HUES48 (cell line): Measurements from ENCODE around the gene PAWR.

Experiments
- H3K27ac ChIP-seq: one replicate; pipeline ENCODE4 v1.7.0; 2013; ENCODE audit warnings: low read depth, low read length, inconsistent platforms
- H3K27me3 ChIP-seq: 2 replicates; pipeline ENCODE4 v1.6.1; 2013; ENCODE audit warnings: mild to moderate bottlenecking, low read length; ENCODE audit not compliant: control insufficient read depth, insufficient read depth
- H3K36me3 ChIP-seq: 2 replicates; pipeline ENCODE4 v1.6.1; 2013; ENCODE audit warnings: low read length; ENCODE audit not compliant: control insufficient read depth, insufficient read depth
- H3K4me1 ChIP-seq: 2 replicates; pipeline ENCODE4 v1.6.1; 2013; ENCODE audit warnings: mild to moderate bottlenecking, low read length; ENCODE audit not compliant: control insufficient read depth, insufficient read depth
- H3K4me3 ChIP-seq: 2 replicates; pipeline ENCODE4 v1.5.1; 2013; ENCODE audit warnings: mild to moderate bottlenecking, low read depth, low read length
- H3K9ac ChIP-seq: 2 replicates; pipeline ENCODE4 v1.6.1; 2013; ENCODE audit warnings: mild to moderate bottlenecking, low read depth, low read length, moderate library complexity
- H3K9me3 ChIP-seq: 2 replicates; pipeline ENCODE4 v1.6.1; 2013; ENCODE audit warnings: low read length; ENCODE audit not compliant: control insufficient read depth, insufficient read depth

PAWR gene

DNA sequence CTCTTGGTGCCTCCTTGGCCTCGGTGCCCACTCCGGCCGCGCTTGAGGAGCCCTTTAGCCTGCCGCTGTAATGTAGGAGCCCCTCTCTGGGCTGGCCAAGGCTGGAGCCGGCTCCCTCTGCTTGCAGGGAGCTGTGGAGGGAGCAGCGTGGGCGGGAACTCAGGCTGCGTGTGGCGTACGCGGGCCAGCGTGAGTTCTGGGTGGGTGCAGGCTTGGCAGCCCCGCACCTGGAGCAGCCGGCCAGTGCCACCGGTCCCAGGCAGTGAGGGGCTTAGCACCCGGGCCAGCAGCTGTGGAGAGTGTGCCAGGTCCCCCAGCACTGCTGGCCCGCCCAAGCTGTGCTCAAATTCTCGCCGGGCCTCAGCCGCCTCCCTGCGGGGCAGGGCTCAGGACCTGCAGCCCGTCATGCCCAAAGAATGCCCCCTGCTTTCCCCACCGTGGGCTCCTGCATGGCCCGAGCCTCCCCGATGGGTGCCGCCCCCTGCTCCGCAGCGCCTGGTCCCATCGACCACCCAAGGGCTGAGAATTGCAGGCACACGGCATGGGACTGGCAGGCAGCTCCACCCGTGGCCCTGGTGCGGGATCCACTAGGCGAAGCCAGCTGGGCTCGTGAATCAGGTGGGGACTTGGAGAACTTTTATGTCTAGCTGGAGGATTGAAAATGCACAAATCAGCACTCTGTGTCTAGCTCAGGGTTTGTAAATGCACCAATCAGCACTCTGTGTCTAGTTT is 129.2 kb downstream of the PAWR start:
- Histone ChIP-seq H3K9ac (no peak overlapping the region), H3K27ac (no peak overlapping the region), H3K9me3 (peaks cover 56% of the 10 kb centered on the region), H3K4me3 (no peak overlapping the region), H3K27me3 (no peaks in the 10 kb centered on the region), H3K36me3 (peaks cover 55% of the 10 kb centered on the region), H3K4me1 (peaks cover 17% of the 10 kb centered on the region)

DNA sequence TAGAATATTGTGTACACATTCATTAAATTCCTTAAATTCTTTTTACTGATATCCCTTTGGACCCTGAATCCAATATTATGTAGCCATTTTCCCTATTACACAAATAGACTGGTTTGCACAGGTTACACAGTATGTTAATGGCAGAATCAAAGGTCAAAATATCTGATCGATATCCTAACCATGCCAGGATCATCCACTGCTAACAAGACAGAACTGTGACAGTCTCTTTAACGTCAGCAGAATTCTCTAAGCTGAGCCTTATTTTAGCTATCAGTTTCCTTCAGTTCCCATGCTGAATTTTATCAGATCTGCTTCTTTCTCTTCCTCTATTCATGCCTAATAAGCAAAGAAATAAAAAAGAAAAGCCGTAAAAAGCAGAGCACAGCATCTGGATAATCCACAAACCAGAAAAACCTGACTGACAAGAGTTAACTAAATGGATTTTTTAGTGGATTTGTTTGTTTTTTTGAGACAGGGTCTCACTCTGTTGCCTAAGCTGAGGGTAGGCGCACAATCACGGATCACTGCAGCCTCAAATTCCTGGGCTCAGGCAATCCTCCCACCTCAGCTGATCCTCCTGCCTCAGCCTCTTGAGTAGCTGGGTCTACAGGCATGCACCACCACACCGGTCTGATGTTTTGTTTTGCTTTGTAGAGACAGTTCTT is 130.4 kb downstream of the PAWR start:
- H3K27me3 ChIP-seq, result no peaks in the 10 kb centered on the region
- no peak overlapping the region for H3K4me3 ChIP-seq
- no peak overlapping the region for H3K9ac ChIP-seq
- H3K27ac ChIP-seq, result no peak overlapping the region
- peaks cover 17% of the 10 kb centered on the region for H3K4me1 ChIP-seq
- H3K36me3 ChIP-seq, result peaks cover 43% of the 10 kb centered on the region
- peaks cover 44% of the 10 kb centered on the region for H3K9me3 ChIP-seq

DNA sequence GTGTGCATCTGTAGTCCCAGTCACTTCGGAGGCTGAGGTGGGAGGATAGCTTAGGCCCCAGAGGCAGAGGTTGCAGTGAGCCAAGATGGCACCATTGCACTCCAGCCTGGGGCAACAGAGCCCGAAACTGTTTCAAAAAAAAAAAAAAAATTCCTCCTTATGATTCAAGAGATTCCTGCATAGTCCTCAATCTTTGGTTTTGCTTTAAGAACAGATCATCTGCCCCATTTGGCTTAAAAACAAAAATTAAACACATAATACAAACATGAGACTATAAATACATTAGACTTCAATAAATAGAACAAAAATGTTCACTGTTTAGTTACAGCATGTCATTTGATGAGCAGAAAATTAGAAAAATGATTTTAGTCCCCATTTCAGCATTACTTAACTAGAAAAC is 131.2 kb downstream of the PAWR start:
- H3K27ac ChIP-seq, result no peak overlapping the region
- H3K4me1 ChIP-seq, result peaks cover 17% of the 10 kb centered on the region
- no peaks in the 10 kb centered on the region for H3K27me3 ChIP-seq
- no peak overlapping the region for H3K9ac ChIP-seq
- peaks cover 47% of the 10 kb centered on the region for H3K9me3 ChIP-seq
- no peak overlapping the region for H3K4me3 ChIP-seq
- H3K36me3 ChIP-seq, result peaks cover 45% of the 10 kb centered on the region

DNA sequence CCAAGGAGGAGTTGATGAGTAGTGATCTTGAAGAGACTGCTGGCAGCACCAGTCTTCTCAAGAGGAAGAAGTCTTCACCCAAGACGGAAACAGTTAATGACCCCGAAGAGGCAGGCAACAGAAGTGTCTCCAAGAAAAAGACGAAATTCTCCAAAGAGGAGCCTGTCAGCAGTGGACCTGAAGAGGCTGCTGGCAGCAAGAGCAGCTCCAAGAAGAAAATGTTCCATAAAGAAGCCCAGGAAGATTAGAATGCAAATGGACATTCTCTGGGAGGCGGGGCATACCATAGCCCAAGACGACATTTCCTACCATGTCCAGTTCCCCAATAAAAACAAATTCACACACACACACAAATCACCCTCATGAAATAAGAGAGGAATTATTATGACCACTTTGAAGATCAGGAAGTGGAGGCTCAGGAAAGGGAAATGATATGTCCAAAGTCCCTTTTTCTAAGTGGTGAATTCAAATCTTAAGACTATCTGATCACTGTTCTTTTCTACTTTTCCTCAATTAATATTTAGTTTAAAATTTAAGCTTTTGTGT is 131.8 kb downstream of the PAWR start:
- Histone ChIP-seq H3K27me3 (no peaks in the 10 kb centered on the region), H3K9ac (no peak overlapping the region), H3K36me3 (peaks cover 40% of the 10 kb centered on the region), H3K4me3 (no peak overlapping the region), H3K4me1 (peaks cover 17% of the 10 kb centered on the region), H3K9me3 (peaks cover 46% of the 10 kb centered on the region), H3K27ac (no peak overlapping the region)

DNA sequence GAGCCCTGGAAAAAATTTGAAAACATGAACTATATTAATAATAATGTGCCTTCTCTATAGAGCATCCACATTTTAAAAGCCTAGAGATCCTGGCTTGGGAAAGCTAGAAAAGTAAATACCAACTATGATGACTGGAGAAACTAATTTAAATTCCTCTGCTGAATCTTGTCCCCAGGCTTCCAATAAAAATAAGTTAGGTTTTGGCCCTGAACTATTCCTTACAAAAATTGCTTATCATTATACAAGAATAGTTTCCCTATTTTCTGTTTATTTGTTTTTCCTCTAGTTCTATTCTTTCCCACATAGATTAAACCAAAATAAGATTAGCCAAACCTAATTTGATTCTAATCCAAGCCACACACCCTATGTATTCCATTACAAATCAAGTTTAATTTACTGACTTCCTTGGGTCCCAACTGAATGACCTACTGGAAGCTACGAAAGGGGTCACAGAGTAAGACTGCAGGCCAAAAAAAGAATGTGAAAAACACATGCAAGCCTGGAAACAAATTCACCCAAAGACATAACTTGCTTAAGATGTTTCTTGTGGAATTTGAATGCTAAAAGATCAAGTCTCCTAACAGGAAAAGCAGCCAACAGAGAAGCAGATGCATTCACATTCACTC is 133.0 kb downstream of the PAWR start:
- no peak overlapping the region for H3K4me3 ChIP-seq
- no peaks in the 10 kb centered on the region for H3K27me3 ChIP-seq
- H3K27ac ChIP-seq, result peak overlapping the region; percentile 81
- H3K4me1 ChIP-seq, result peaks cover 17% of the 10 kb centered on the region
- no peak overlapping the region for H3K9ac ChIP-seq
- peaks cover 41% of the 10 kb centered on the region for H3K36me3 ChIP-seq
- H3K9me3 ChIP-seq, result peaks cover 39% of the 10 kb centered on the region

DNA sequence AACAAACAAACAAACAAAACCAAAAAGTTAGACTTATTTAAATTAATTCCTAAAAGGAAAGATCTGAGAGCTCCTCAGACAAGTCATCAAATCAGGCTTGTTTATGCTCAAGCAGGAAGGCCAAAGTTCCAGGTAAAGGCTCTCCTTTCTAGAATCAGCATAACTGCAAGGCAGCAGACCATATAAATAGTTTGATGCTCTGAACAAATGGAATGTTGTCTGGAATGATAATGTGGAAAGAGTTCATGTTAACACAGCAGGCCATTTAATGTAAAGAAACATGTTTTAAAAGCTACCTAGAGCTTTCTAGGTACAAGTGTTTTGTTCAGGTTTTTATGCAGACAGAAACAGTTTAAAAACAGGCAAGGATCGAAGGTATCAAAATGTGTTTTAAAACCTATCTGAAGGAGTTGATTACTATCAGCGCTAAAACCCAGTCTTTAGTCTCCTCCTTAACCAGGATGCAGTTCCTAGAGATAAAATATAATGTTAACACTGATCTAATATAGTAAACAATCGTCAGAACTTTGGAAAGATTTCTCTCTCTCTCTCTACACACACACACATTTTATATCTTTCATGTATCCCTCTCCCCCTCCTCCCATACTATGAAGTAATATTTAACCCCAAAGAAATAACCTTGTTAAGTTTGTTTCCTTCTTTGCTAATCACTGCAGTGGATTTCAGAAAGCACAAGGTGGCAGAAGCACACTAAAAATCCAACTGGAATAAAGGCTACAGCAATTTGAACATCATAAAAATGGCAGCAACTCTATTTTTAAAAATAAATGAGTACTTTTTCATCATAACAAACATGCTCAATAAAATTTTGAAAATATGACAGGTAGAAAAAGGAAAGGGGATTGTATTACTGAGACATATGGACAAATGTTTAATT is 135.5 kb downstream of the PAWR start:
- H3K9me3 ChIP-seq, result peaks cover 15% of the 10 kb centered on the region; the same call in 1 of the 2 replicates
- no peak overlapping the region for H3K9ac ChIP-seq
- no peak overlapping the region for H3K4me3 ChIP-seq
- no peaks in the 10 kb centered on the region for H3K27me3 ChIP-seq
- peaks cover 26% of the 10 kb centered on the region for H3K4me1 ChIP-seq
- H3K36me3 ChIP-seq, result peaks cover 37% of the 10 kb centered on the region
- H3K27ac ChIP-seq, result no peak overlapping the region

DNA sequence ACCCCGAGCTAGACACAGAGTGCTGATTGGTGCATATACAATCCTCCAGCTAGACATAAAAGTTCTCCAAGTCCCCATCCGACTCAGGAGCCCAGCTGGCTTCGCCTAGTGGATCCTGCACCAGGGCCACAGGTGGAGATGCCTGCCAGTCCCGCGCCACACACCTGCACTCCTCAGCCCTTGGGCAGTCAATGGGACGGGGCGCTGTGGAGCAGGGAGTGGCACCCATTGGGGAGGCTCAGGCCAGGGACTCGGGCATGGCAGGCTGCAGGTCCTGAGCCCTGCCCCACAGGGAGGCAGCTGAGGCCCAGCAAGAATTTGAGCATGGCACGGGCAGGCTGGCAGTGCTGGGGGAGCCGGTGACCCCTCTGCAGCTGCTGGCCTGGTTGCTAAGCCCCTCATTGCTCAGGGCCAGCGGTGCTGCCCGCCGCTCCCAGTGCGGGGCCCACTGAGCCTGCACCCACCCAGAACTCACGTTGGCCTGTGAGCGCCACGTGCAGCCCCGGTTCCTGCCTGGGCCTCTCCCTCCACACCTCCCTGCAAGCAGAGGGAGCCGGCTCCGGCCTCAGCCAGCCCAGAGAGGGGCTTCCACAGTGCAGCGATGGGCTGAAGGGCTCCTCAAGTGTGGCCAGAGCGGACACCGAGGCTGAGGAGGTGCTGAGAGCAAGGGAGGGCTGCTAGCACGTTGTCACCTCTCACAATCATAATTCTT is 136.7 kb downstream of the PAWR start:
- Histone ChIP-seq H3K4me1 (peaks cover 37% of the 10 kb centered on the region), H3K36me3 (peaks cover 34% of the 10 kb centered on the region), H3K27ac (no peak overlapping the region), H3K27me3 (no peaks in the 10 kb centered on the region), H3K4me3 (no peak overlapping the region), H3K9ac (no peak overlapping the region), H3K9me3 (peaks cover 10% of the 10 kb centered on the region; the same call in 1 of the 2 replicates)

DNA sequence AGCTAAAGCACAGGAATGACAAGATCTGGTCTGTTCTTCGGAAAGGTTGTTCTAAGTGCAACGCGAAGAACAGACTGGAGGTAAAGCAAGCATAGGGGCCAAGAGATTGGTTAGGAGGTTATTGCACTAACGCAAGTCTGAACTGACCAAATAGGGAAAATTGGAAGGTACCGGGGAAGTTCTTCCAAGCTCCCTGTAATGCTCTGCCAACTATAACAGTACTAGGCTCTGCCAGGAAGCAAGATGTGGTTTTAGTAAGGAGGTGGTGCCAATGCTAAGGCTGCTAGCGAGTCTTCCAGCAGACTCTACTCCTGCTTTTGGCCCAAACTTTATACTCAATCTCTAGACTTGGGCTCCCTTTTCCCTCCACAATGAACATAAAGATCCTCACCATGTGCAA is 138.6 kb downstream of the PAWR start:
- Histone ChIP-seq H3K4me1 (peaks cover 41% of the 10 kb centered on the region), H3K9me3 (peaks cover 10% of the 10 kb centered on the region; the same call in 1 of the 2 replicates), H3K36me3 (peaks cover 35% of the 10 kb centered on the region), H3K9ac (no peak overlapping the region), H3K27me3 (no peaks in the 10 kb centered on the region), H3K27ac (no peak overlapping the region), H3K4me3 (no peak overlapping the region)

DNA sequence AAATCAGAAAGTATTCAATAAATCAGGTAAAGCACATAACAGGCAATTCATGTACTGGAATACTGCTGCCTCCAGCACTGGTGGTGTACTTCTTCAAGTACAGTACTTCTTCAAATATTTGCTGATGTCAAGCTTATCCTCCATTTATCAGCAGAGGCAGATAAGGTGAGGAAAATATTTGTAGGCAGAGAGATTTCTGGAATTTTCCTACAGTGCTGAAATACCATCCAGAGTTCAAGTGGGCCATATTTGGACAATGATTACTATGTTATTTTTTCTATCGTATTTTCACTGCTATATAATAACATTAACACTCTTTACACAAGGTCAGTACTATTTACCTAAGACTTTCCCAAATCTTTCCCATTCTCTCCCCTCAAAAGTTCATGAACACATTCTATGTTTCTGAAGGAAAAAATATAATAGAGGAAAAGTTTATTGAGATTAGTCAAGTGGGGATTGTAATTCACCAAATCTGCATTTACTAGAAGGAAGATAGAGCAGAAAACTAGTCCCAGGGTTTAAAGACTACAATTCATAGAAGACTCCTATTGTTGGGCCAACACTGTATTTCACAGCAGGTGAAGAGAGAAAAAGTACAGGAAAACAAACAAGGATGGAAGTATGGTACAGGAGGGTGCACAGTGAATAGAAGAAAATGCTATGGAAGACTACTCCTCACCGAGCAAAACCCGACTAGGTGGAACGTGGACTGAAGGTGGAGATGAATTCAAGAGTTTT is 141.1 kb downstream of the PAWR start:
- Histone ChIP-seq H3K4me1 (peaks cover 52% of the 10 kb centered on the region), H3K27me3 (no peaks in the 10 kb centered on the region), H3K9me3 (0 out of 2 replicates have a peak, but pooled peaks cover 5% of the 10 kb centered on the region), H3K4me3 (no peak overlapping the region), H3K9ac (no peak overlapping the region), H3K27ac (peak overlapping the region; percentile 99), H3K36me3 (peaks cover 34% of the 10 kb centered on the region)
